GM10248 (cell line): Measurements from ENCODE around the gene FBXO11.
A peak's percentile ranks its signal among the peaks of the same experiment; 100 is the strongest.
"Not testable (repeated sequence)": the region's sequence is repeated elsewhere in the genome, so short reads cannot be mapped to it uniquely, and the experiment has no call there.

Source experiments
- CTCF ChIA-PET: fragments of 300-600 bp; sonication (Branson Sonifier 250); formaldehyde crosslinking; extraction: SDS; loops from one replicate; lab custom pipeline; 2021; ENCODE audit warnings: antibody characterized with exemption; lab: Yijun Ruan, JAX
- POLR2A ChIA-PET: fragments of 350-650 bp; sonication (Branson Sonifier 250); formaldehyde crosslinking; extraction: SDS; loops from one replicate; lab custom pipeline; 2020; ENCODE audit warnings: antibody characterized with exemption; lab: Yijun Ruan, JAX
- DNase-seq: peaks from one replicate; pipeline ENCODE4 v3.0.0; 2012; ENCODE audit errors: extremely low spot score
- CTCF ChIP-seq: IDR thresholded peaks from 2 replicates; pipeline ENCODE4 v1.5.1; 2012; ENCODE audit warnings: mild to moderate bottlenecking, low read depth; ENCODE audit errors: extremely low read depth, missing control alignments, control extremely low read depth

Gene FBXO11

GRCh38 chr2:47897883-47898731 lies 8.2 kb downstream of the FBXO11 start:
- CTCF ChIA-PET = interaction anchor here (1.6 kb wide), 1 partner anchor 209 kb away, joined by 3 read pairs; no protein-coding TSS in a partner anchor
- DNase-seq = peak; percentile 24
- POLR2A ChIA-PET = interaction anchor here (1.2 kb wide), 1 partner anchor 9 kb away, joined by 5 read pairs; the partner anchor contains the start of gene FBXO11
- TF ChIP-seq CTCF = no peak

GRCh38 chr2:47897191-47897882 lies 9.0 kb downstream of the FBXO11 start:
- DNase-seq = not testable (repeated sequence)
- CTCF ChIA-PET = interaction anchor here (0.7 to 1.6 kb wide), 4 partner anchors 13 to 209 kb away, joined by 3 read pairs; no protein-coding TSS in a partner anchor
- POLR2A ChIA-PET = interaction anchor here (1.2 kb wide), 1 partner anchor 9 kb away, joined by 5 read pairs; the partner anchor contains the start of gene FBXO11

- ChIA-PET POLR2A (no interaction called here), CTCF (interaction anchor here (0.7 to 1.5 kb wide), 3 partner anchors 12 to 33 kb away, joined by 3 read pairs; no protein-coding TSS in a partner anchor)
- TF ChIP-seq CTCF = no peak
Observed at GRCh38 chr2:47896450-47896968, 9.8 kb downstream of the FBXO11 start.

GRCh38 chr2:47893771-47894170 lies 12.5 kb downstream of the FBXO11 start:
- POLR2A ChIA-PET = no interaction called here
- DNase-seq = no peak
- CTCF ChIA-PET = interaction anchor here (2.1 kb wide), 1 partner anchor 36 kb away, joined by 6 read pairs; no protein-coding TSS in a partner anchor
- TF ChIP-seq CTCF = no peak

More at GRCh38 chr2:47896450-47896968, 9.8 kb downstream of the FBXO11 start:
- no peak for DNase-seq

GRCh38 chr2:47892338-47892730 lies 14.0 kb downstream of the FBXO11 start:
- CTCF ChIA-PET = interaction anchor here (1.0 kb wide), 1 partner anchor 10 kb away, joined by 3 read pairs; no protein-coding TSS in a partner anchor
- POLR2A ChIA-PET = no interaction called here
- TF ChIP-seq CTCF = no peak

GRCh38 chr2:47891369-47892337 lies 14.6 kb downstream of the FBXO11 start:
- no peak for DNase-seq
- POLR2A ChIA-PET = no interaction called here
- CTCF ChIA-PET = interaction anchor here (1.0 kb wide), 1 partner anchor 10 kb away, joined by 3 read pairs; no protein-coding TSS in a partner anchor
- no peak for TF ChIP-seq CTCF

More at GRCh38 chr2:47892338-47892730, 14.0 kb downstream of the FBXO11 start:
- DNase-seq = no peak
